NCI-H187 treated with DMSO at 0.1 percent for 48 hours (cell line): ENCODE data around the gene RXRG.

Source experiments
- DNase-seq: peaks from one replicate; lab custom pipeline; 2025; lab: John Stamatoyannopoulos, UW

The RXRG gene

GRCh38 chr1:165409657-165410358 lies 35.1 kb downstream of the RXRG start:
- DNase-seq = no peak

- no peak for DNase-seq
These were observed 36.4 kb downstream of the RXRG start for GRCh38 chr1:165408518-165408917.

- no peak for DNase-seq
These were observed 37.5 kb downstream of the RXRG start for GRCh38 chr1:165407398-165407797.

- DNase-seq = no peak
These were observed 41.0 kb downstream of the RXRG start for GRCh38 chr1:165403835-165404482.

DNA sequence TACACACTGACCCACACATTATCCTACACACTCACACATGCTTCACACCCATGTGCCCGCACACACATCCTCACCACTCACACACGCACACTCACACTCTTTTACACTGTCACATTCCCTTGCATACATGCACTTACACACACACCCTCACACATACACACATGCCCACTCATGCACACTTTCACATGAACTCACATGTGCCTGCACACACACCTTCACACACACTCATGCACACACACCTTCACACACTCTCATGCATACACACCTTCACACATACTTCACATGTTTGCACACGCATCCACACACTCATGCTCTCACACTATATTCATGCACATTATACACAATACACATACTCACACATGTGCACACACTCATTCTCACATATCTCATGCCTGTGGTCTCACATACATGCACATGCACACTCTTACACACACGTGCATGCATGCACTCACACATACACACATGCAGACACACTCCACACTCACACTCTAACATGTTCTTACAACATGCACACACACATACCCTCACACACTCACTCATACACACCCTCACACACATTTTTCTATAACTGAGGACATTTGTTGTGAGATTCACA lies 42.3 kb downstream of the RXRG start:
- DNase-seq = no peak

DNA sequence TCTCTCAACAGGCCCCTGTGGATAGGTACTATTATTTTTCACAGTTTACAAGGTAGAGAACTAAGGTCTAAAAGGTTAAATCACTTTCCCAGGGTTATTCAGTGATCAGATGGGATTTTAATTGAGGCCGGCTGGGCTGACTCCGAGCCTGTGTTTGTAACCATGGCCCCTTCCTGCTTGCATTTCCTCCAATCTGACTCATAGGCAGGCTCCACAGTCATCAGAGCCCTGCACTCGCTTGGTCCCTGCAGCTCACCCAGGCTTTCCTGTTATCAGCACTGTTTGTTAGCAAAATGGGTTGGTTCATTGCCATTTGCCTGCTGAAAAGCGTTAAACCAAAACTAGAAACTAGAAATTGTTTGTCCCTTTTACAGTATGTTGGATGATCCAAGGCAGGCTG lies 47.0 kb downstream of the RXRG start:
- no peak for DNase-seq

GRCh38 chr1:165395901-165396300 lies 49.0 kb downstream of the RXRG start:
- DNase-seq = no peak

DNA sequence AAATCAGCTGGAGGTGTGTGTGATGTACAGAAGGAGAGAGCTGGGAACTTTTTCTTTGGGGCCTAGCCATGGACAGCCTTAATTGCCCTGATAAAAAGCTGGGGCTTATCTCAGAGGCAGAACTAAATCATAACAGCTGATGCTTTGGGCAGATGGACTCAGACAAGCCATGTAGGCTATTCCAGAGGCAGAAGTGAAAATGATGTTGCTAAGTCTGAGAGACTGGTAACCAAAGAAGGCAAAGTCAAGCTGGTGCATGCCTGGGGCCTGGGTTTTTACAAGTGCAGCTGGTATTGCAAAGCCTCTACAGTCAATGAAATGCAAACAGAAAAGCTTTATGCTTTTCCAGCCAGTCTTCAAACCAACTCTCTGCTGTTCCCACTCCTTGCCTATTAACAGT lies 49.4 kb downstream of the RXRG start:
- peak; percentile 83 for DNase-seq

DNA sequence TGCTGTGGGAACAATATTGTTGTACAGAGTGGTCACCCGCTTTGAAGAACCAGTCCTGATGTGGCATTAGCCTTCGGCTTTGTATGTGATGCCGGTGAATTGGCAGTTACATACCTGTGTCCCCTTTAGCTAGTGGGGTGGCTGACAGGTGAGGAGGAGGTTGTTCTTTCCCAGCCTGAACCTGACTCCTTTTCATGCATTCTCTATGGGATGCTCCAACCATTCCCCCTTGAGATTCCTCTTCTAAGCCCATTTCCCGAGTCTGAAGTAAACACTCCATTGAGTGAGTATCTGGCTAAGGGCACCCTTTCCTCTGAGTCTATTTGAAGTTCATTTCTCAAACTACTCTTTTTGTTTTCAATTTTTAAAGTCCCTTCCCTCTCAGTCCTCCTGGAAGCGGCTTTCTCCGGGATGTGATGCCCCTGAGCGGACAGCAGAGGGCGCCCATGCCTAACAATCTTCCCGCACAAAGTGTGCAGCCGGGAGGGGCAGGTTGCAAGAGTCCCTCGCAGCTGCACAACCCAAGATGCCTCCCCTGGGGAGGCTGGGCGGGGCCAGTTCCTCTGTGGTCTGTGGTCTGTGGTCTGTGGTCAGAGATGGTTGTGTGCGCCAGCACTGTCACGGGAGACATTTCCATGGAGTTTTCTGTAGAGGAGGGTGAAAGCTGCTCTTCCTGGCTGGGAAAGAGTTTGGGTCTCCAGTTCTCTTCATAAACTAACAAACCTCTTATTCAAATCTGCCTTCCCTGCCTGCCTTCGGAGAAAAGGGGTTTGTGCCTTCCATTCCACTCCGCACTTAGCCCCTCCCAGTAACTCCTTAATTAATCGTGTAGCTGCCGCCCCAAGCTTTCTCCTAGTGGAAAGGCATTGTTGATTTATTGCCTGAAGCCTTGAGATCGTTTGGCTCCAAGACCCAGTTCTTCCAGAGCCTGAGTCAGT lies 52.0 kb downstream of the RXRG start:
- DNase-seq = peak; percentile 98

GRCh38 chr1:165389609-165390008 lies 55.3 kb downstream of the RXRG start:
- DNase-seq = no peak

DNA sequence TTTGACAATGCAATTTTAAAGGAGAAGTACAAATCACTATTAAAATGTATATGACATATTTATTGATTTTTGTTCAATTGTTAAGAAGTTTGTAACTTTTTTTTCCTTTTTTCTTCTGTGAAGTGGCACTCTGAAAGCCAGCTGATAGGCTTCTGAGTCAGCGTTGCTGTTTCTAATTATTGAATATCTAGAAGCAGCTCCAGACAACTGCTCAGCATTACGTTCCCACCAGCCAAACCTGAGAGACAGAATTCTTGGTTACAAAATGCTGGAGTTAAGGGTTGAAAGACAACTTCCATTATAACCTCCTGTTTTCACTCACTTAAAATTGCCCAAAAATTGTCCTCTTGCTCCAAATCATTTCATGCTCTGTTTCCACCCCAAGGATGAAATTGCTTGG lies 57.0 kb downstream of the RXRG start:
- DNase-seq = no peak

DNA sequence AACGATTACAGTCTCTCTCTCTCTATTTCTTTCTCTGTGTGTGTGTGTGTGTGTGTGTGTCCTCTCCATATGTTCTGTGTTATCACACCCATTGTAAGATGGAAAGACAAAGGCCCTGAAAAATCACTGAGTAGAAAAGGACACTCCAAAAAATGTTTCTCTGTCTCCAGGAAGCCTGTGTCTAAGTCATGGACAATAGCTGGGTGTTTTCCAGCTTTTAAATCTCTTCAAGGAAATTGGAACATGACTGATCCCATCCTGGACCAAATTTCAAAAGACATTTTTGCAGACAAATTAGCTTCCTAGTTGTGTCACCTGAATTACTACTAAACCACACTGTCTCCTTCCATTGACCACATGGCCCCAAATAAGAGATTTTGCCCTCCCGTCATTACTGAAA lies 57.4 kb downstream of the RXRG start:
- no peak for DNase-seq

GRCh38 chr1:165383599-165384405 lies 61.1 kb downstream of the RXRG start:
- no peak for DNase-seq

DNA sequence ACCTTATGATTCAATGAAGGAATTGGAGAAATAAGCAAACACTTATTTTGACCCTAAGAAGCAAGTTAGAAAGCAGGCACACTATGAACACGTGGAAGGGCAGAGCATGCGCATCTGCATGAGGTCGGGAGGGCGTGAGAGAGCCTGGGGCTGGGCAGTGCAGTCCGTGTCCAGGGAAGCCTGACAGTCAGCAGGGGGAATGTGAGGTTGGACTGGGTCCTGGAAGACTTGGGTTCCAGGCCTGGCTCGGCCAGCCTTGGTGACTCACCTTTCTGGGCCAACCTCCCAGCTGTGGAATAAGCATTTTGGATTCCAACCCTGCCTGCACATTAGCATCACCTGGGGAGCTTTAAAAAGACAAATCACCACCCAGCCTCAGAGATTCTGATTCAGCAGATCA lies 61.9 kb downstream of the RXRG start:
- no peak for DNase-seq

DNA sequence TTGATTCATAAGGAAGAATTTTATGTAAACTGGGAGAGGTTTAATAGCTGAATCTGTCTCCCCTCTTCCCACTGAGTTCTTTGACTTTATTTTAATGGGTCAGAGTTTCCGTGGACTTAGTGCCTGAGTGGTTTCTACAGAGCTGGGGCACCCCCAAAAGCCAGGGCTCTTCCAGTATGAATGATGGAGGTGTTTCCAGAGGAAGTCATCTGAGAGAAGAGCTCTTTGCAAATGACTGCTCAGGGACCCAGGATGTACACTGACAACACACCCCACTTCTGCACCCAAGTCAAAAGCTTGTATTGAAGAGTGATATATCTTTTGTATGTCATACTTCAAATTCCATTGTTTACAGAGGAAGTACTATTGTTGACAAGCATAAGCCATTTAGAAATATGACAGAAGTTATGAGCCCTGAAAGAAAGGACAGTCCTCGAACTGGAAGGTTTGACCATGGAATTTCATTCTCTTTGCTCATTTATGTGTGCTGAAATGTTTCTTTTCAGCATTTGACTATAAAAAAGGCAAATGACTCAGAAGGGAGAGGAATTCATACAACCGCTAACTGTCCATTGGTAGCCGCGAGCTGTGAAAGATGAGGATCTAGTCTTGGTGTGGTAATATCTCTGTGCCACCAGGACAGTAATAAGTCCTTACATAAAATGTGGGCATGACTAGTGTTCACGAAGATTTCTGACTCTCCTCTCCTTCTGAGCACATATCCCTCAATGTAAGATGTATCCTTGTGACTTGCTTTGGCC lies 63.0 kb downstream of the RXRG start:
- no peak for DNase-seq

- DNase-seq = no peak
These were observed 68.1 kb downstream of the RXRG start for GRCh38 chr1:165376811-165377311.

DNA sequence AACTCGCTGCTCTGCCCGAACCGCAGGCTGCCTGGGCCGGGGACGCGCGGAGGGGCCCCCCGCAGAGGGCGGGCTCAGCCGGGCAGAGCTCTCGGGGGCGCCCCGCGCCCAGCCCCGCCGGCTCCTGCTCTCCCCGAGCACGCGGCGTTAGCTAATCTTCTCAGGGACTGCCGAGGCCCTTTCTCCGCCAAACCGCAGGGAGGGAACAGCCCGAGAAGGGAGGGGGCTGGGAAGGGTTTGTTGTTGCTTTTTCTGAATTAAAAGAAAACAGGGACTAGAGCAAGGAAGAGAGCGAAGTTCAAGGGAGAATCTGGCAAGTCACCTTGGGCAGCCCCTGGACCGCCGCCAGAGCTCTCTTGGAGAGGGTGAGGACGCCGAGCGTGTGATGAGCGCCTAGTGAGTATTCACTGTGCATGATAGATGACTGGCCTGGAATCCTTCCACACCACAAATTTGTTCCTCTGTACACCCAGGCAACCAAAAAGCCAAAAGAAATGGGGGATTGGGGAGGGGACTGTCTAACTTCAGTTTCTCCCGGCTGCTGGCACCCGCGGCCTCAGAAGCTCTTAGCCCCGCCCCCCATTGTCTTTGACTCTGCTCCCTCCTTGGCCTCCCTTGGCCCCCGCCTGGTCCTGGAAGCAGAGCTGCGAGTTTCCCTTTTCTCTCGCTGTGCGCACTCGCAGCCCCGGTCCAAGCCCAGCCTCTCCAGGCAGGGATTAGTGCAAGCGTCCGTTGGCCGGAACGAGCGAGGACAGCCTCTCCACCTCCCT lies 68.7 kb downstream of the RXRG start:
- DNase-seq = no peak

DNA sequence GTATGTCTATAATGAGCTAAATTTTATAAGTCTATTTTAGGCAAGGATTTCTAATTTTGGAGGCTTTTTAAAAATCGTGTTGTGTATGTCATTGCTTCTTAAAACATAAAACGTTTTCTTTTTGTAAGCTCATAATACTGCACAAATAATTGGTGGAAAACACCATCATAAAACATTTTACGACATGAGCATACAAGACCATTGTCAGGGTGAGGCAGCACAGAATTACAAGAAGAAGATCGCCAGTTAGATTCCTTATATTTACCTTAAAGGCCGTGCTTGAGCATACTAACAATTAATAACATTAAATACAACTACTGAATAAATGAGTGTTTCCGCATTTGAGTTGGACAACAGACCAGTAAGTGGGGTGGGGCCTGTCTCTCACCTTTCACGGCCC lies 69.3 kb downstream of the RXRG start:
- DNase-seq = no peak

DNA sequence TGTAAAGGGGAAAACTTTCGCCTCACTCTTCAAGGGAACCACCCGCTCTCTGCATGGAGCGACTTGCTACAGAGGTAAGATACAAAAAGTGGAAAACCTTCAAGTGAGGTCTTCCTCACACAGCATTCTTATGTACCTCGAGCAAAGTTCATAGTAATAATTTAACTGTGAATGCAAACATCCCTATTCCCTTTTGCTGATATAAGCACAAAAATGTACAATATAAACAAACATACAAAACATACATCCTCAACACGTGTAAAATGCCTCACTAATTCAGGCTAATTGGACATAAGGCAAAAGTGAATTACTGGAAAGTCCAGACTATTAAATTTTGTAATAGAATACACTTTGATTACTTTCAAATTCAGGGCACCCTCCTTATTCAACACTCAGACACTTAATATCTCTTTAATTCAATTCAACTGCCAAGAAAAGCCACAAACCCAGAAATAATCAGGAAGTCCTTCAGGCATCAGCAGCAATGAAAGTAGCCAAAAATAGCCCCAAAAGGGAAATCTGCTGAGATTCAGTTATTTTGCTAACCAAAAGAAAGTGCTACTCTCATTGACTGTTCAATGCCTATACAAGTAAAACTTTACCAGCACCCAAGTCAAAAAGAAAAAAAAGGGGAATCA lies 73.2 kb downstream of the RXRG start:
- DNase-seq = no peak
